WERI-Rb-1 (cell line): ENCODE data around the gene C1QL2.

Experiments
- DNase-seq: peaks from one replicate; pipeline ENCODE4 v3.0.0-alpha.2; 2020
- H3K27ac ChIP-seq: fragments of 250-450 bp; sonication (Bioruptor Pico); 2 replicates; pipeline ENCODE4 v1.5.1; 2020; ENCODE audit warnings: mild to moderate bottlenecking, moderate library complexity
- H3K27me3 ChIP-seq: fragments of 250-450 bp; sonication (Bioruptor Pico); 2 replicates; pipeline ENCODE4 v1.5.1; 2021; ENCODE audit warnings: mild to moderate bottlenecking, low read depth, moderate library complexity; ENCODE audit not compliant: insufficient read depth, severe bottlenecking
- H3K36me3 ChIP-seq: fragments of 250-450 bp; sonication (Bioruptor Pico); 2 replicates; pipeline ENCODE4 v1.5.1; 2020; ENCODE audit warnings: mild to moderate bottlenecking, moderate library complexity
- H3K4me3 ChIP-seq: 2 replicates; pipeline ENCODE4 v1.5.1; 2011; ENCODE audit warnings: low read depth, mild to moderate bottlenecking, control low read depth, low read length
- H3K9me3 ChIP-seq: fragments of 250-450 bp; sonication (Bioruptor Pico); 2 replicates; pipeline ENCODE4 v1.5.1; 2021; ENCODE audit warnings: mild to moderate bottlenecking, moderate library complexity; ENCODE audit not compliant: severe bottlenecking
- TF ChIP-seq, protein P1 (sequence below): IDR thresholded peaks from 2 replicates; pipeline ENCODE4 v1.5.1; 2011; ENCODE audit warnings: low read depth, mild to moderate bottlenecking, control low read depth, inconsistent platforms, low read length

Gene C1QL2

DNA sequence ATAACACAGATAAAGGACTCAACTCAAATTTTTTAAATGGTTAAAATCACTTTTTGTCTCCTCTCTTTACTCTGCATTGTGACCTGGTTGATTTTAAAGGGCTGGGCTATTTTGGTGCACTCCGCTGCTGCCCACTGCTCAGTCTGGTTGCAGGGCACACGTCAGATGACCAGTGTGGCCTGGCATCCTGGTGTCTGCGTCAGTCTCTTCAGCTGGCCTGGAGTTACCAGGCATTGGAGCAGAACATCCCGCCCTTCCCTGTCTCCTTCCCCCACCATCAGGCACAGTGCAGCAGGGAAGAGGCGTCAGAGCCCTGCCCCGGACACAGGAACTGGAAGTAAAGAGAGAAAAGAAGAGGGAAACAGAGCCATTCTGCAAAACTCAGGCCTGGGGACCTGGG is 8.9 kb downstream of the C1QL2 start:
- no peaks in the 10 kb centered on the region for H3K36me3 ChIP-seq
- no peak overlapping the region for H3K27ac ChIP-seq
- no peaks in the 10 kb centered on the region for H3K27me3 ChIP-seq
- no peak for DNase-seq
- TF ChIP-seq, protein P1, sequence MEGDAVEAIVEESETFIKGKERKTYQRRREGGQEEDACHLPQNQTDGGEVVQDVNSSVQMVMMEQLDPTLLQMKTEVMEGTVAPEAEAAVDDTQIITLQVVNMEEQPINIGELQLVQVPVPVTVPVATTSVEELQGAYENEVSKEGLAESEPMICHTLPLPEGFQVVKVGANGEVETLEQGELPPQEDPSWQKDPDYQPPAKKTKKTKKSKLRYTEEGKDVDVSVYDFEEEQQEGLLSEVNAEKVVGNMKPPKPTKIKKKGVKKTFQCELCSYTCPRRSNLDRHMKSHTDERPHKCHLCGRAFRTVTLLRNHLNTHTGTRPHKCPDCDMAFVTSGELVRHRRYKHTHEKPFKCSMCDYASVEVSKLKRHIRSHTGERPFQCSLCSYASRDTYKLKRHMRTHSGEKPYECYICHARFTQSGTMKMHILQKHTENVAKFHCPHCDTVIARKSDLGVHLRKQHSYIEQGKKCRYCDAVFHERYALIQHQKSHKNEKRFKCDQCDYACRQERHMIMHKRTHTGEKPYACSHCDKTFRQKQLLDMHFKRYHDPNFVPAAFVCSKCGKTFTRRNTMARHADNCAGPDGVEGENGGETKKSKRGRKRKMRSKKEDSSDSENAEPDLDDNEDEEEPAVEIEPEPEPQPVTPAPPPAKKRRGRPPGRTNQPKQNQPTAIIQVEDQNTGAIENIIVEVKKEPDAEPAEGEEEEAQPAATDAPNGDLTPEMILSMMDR = no peak
- H3K4me3 ChIP-seq = no peak overlapping the region
- no peaks in the 10 kb centered on the region for H3K9me3 ChIP-seq

DNA sequence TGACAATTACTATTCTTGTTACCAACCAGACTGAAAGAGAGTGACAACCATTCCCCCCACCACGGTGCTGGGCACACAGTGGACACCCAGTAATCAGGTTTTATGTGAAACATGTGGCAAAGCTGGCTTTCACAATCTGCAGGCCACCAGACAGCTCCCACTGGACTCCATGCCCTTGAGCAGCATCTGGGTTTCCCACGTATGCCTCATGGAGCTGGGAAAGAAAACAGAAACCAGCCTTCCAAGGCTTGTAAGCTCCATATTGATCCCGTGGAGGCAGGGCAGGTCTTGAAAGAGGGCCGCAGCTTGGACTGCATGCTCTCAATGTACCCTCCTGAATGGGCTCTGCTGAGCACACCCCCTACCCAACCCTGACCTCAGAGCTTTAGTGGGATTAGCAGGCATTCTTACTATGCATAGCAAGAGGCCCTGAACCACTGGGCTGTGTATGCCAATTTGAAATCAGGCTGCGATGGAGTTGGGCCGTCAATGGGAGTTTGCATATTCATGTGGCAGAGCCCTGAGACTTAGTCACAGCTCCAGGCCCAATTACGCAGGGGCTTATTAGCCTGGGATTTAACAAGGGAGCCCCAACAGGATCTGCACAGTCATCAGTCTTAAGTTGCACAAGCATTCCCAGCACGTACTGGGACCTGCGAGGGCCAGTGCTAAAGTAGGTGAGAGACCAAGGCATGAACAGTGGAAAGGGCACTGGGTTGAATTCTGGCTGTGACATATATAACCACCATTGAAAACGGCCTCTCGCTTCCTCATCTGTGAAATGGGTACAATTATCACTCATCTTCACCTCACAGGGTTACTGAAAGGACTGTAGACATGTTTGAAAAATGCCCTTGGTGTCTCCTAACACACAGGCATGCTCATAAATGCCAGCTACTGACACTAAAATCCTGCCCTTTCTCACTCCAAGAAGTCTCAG is 10.5 kb downstream of the C1QL2 start:
- no peaks in the 10 kb centered on the region for H3K27me3 ChIP-seq
- H3K27ac ChIP-seq = no peak overlapping the region
- DNase-seq = no peak
- H3K9me3 ChIP-seq = no peaks in the 10 kb centered on the region
- TF ChIP-seq, protein P1 = no peak
- H3K36me3 ChIP-seq = no peaks in the 10 kb centered on the region
- no peak overlapping the region for H3K4me3 ChIP-seq

DNA sequence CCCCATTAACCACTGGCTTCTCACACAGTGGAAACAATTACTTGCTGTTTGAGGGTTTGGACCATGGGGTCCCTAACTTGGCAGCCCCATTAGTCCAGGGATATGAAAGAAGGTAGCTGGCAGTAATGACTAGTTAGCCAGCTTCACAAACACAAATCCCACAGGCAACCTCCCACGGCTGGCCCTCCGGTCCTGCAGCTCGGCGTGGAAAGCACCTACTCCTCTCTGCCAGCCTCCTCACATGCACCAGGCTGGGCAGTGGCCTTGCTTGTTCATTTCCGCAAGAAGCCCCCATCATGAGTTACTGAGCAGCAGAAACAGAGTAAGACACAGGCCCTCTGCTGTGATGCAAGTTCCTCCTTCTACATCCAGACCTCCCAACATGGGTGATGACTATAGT is 13.7 kb downstream of the C1QL2 start:
- Histone ChIP-seq H3K27ac (no peak overlapping the region), H3K36me3 (no peaks in the 10 kb centered on the region), H3K27me3 (no peaks in the 10 kb centered on the region), H3K9me3 (no peaks in the 10 kb centered on the region), H3K4me3 (no peak overlapping the region)
- TF ChIP-seq, protein P1 = no peak
- no peak for DNase-seq

DNA sequence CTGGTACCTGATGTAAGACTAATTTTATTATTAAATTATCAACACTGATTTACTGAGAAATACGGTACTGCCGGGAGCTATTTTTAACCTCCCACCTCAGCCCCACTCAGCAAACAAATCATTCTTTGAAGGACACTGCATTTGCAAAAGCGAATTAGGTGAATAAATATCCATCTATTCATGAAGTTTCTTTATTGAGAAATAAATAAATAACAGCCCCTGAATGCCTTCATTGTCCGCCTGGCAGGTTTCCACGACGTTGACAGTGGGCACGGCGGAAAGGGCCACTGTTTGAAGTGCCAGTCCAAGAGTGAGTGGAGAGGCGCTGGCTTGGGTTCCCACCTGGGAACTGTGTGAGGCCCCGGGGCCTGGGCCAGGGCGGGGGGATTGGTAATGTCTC is 15.7 kb downstream of the C1QL2 start:
- no peaks in the 10 kb centered on the region for H3K9me3 ChIP-seq
- no peak for DNase-seq
- no peaks in the 10 kb centered on the region for H3K36me3 ChIP-seq
- H3K27ac ChIP-seq = no peak overlapping the region
- H3K27me3 ChIP-seq = no peaks in the 10 kb centered on the region
- no peak overlapping the region for H3K4me3 ChIP-seq
- TF ChIP-seq, protein P1 = no peak

DNA sequence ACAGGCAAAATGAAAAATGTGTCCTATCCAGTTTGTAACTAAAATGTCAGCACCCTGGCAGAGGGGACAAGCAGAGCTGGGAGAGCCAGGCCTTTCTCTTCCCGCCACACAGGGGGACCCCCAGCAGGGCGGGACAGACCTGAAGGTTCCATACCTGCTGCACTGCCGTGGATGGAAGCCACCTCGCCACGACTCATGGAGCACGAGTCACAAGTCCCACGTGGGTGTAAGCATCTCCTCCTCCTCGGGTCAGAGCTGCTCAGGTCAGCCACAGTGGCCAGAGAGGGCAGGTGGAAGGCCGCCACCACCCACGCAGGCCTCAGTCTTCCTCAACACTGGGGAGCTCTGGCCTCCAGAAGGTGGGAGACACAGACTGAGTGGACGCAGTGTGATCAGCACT is 21.0 kb downstream of the C1QL2 start:
- Histone ChIP-seq H3K4me3 (no peak overlapping the region), H3K27me3 (no peaks in the 10 kb centered on the region), H3K36me3 (no peaks in the 10 kb centered on the region), H3K27ac (no peak overlapping the region), H3K9me3 (peaks cover 3% of the 10 kb centered on the region)
- TF ChIP-seq, protein P1 = no peak
- DNase-seq = no peak
